Smooth muscle cell of bladder (primary cell): ENCODE data around the gene TRAPPC6A. TPM values are rescaled to one million over a fixed set of nuclear protein-coding genes. Genes with fewer than 3 reads are reported as not detected.

Source experiments
- total RNA-seq: library from RNA; depleted of rRNA; stranded (reverse); fragments of >200 nt; gene quantifications from 2 replicates; pipeline ENCODE4 v1.2.3, GENCODE V29; 2014

Gene TRAPPC6A
- total RNA-seq: 13.5 and 14.1 TPM in 2 replicates

GRCh38 chr19:45177817-45178261, at the start of gene TRAPPC6A:
Gene TRAPPC6A, minus strand, starts transcription at chr19:45178237. Its CDS starts 19 bp downstream, at chr19:45178218.

GRCh38 chr19:45178262-45179071, 430 bp upstream of the TRAPPC6A start, which contains the start of gene BLOC1S3:
Gene BLOC1S3, plus strand, starts transcription at chr19:45178784. Its CDS starts 513 bp downstream, at chr19:45179297.

GRCh38 chr19:45160870-45161737, 16.9 kb downstream of the TRAPPC6A start, which contains the start of gene NKPD1:
Gene NKPD1, minus strand, starts transcription at chr19:45160982. Its CDS starts 832 bp downstream, at chr19:45160150.

Other genes starting within 250 kb of the TRAPPC6A start
- gene APOC4, start 236.0 kb downstream of the TRAPPC6A start, total RNA-seq: not detected in 2 replicates
- not detected in 2 replicates for gene APOC2, start 232.2 kb downstream of the TRAPPC6A start, total RNA-seq
- 29.7 and 36.5 TPM in 2 replicates for gene CLPTM1, start 222.9 kb downstream of the TRAPPC6A start, total RNA-seq
- 5.5 and 7.3 TPM in 2 replicates for gene RELB, start 176.8 kb downstream of the TRAPPC6A start, total RNA-seq
- gene CLASRP, start 139.2 kb downstream of the TRAPPC6A start, total RNA-seq: 7.8 and 12.6 TPM in 2 replicates
- not detected in 2 replicates for gene ZNF296, start 101.8 kb downstream of the TRAPPC6A start, total RNA-seq
- gene GEMIN7, start 99.0 kb downstream of the TRAPPC6A start, total RNA-seq: 12.1 and 15.6 TPM in 2 replicates
- 20.6 and 29.2 TPM in 2 replicates for gene PPP1R37, start 85.1 kb downstream of the TRAPPC6A start, total RNA-seq
- 0.14 and 0.18 TPM in 2 replicates for gene NKPD1, start 17.3 kb downstream of the TRAPPC6A start, total RNA-seq
- 2.3 and 2.9 TPM in 2 replicates for gene BLOC1S3, start 547 bp upstream of the TRAPPC6A start, total RNA-seq
- gene EXOC3L2, start 67.2 kb upstream of the TRAPPC6A start, total RNA-seq: under 0.01 and 0.09 TPM in 2 replicates
- 8.2 and 11.9 TPM in 2 replicates for gene MARK4, start 73.0 kb upstream of the TRAPPC6A start, total RNA-seq
- under 0.01 TPM in 1 of 2 replicates, not detected in the other for gene CKM, start 144.6 kb upstream of the TRAPPC6A start, total RNA-seq
- under 0.01 and 0.09 TPM in 2 replicates for gene KLC3, start 162.5 kb upstream of the TRAPPC6A start, total RNA-seq
- 19.6 and 27.3 TPM in 2 replicates for gene ERCC2, start 192.3 kb upstream of the TRAPPC6A start, total RNA-seq
- gene PPP1R13L, start 226.8 kb upstream of the TRAPPC6A start, total RNA-seq: 1.6 and 1.7 TPM in 2 replicates
- 2.8 and 5.4 TPM in 2 replicates for gene POLR1G, start 228.4 kb upstream of the TRAPPC6A start, total RNA-seq
- gene ERCC1, start 245.7 kb upstream of the TRAPPC6A start, total RNA-seq: 76.4 and 88.5 TPM in 2 replicates